Left lobe of liver (tissue), 2 donors: ENCODE data around the gene KRT75. TPM values are rescaled to one million over a fixed set of nuclear protein-coding genes. Genes with fewer than 3 reads are reported as not detected.

Source experiments
- ATAC-seq: fragments of 200-7000 bp; cut with Tn5 transposase; one replicate; pipeline ENCODE4 v1.9.1; 2020; ENCODE audit warnings: mild to moderate bottlenecking, moderate library complexity
- DNase-seq: peaks from one replicate; pipeline ENCODE4 v3.0.0-alpha.2; 2020; ENCODE audit warnings: low spot score
- total RNA-seq: library from RNA; stranded (reverse); gene quantifications from one replicate; pipeline ENCODE4 v1.2.1, GENCODE V29; 2021
- donor health status: DM: no; HTN: no; CAD: no; lungs with moderate emphysema.
- donor health status: DM: no; HTN: yes; CAD: no.

The KRT75 gene
- total RNA-seq, 1 donor from 2014 or later, result not detected

DNA sequence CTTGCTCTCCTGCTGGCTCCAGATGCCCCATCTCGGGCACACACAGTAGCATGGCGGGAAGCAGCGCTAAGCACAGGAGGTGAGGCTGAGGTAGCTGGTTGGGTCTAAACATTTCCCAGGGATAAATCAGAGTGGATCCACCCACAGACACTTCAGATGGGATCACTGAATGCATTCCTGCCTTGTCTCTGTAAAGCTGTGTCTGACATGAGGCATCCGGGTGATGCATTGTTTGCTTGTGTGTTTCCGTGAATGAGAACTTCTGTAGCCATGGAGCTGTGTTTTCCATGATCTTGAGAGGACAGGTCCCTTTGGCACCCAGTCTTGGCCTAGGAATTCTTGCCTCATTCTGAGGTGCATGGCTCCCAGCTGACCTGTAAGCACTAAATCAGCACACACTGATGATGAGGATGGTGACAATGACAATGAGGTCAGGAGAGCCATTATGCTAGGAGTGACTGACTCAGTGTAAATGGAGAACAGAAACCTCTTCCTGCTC is 6.7 kb upstream of the KRT75 start:
- DNase-seq (no peak), ATAC-seq (no peak)

DNA sequence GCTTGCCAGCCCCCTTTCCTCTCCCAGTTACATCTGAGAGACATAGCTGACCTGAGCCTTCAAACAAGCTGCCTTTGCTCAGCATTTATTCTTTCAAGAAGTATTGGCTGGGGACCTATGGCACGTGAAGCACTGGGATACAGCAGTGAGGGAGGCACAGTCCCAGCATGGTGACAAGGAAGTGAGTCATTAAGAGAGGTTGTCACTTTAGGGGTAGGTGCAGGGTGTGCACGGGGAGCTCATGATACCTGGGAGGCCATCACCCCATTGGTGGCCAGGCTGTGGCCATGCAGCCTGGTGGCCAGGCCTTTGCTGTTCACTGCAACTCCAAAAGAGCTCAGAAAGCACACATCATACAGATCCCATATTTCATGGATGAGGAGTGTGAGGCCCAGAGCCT is 5.7 kb upstream of the KRT75 start:
- DNase-seq (no peak), ATAC-seq (no peak)

- no peak for ATAC-seq
- no peak for DNase-seq
These were observed 5.2 kb upstream of the KRT75 start for GRCh38 chr12:52439420-52439819.

- DNase-seq (no peak), ATAC-seq (peak; percentile 62)
These were observed 4.4 kb upstream of the KRT75 start for GRCh38 chr12:52438305-52439301.

DNA sequence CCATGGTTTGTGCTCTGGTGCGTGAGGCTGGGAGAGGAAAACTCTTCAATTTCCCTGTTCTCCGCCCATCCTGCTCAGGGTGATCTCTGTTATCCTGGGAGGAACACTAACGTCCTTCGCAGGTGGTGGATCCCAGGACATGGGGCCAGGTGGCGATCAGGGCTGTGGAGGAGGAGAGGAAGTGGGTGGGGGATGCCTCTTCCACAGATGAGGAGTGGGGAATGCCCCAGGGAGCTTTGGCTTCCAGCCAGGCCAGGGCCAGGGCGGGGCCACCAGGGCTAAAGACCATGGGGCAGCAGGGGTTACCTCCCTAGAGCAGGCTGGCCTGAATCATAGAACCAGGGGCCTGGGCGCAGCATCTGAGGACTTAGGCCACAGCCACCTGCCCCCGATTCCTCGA is 3.3 kb upstream of the KRT75 start:
- no peak for ATAC-seq
- no peak for DNase-seq

DNA sequence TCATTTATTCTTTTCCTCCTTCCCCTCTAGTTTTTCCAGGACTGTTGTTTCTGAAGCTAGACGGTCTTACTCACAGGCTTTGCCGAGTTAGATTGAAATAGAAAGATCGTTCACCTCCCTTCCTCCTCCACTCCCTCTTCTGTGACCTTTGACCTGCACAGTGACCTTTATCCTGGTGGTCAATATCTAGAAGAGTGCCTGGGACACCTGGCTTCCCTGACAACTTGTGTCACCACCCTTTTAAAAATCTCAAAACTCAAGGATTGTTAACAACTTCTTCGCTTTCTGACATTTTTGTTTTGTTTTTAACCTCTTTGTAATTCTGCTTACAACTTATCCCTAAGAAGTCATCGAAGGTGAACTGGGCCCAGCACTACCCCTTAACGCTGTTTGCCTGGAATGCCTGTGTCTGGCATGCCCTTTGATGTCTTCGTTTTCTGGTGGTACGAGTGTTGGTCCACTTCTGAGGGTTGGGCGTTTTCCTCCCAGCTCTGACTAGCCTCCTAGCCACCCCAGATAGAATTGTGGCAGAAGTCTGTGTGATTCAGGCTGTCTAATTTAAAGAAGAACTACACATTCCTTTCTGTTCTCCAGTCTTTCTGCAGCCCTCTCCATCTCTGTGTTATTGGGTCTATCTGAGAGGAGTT is 2.8 kb upstream of the KRT75 start:
- ATAC-seq, result no peak

GRCh38 chr12:52436000-52436827 is 2.0 kb upstream of the KRT75 start:
- DNase-seq, result no peak
- no peak for ATAC-seq

More for the DNA sequence above, 2.8 kb upstream of the KRT75 start:
- DNase-seq, result no peak

DNA sequence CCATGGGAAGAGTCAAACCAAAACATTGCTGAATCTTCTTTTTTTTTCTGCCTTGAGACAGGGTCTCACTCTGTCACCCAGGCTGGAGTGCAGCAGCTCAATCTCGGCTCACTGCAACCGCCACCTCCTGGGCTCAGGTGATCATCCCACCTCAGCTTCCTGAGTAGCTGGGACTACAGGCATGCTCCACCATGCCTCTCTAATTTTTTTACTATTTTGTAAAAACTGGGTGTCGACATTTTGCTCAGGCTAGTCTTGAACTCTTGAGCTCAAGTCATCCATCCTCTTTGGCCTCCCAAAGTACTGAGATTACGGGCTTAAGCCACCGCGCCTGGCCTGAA is 1.5 kb upstream of the KRT75 start:
- DNase-seq (no peak), ATAC-seq (no peak)

DNA sequence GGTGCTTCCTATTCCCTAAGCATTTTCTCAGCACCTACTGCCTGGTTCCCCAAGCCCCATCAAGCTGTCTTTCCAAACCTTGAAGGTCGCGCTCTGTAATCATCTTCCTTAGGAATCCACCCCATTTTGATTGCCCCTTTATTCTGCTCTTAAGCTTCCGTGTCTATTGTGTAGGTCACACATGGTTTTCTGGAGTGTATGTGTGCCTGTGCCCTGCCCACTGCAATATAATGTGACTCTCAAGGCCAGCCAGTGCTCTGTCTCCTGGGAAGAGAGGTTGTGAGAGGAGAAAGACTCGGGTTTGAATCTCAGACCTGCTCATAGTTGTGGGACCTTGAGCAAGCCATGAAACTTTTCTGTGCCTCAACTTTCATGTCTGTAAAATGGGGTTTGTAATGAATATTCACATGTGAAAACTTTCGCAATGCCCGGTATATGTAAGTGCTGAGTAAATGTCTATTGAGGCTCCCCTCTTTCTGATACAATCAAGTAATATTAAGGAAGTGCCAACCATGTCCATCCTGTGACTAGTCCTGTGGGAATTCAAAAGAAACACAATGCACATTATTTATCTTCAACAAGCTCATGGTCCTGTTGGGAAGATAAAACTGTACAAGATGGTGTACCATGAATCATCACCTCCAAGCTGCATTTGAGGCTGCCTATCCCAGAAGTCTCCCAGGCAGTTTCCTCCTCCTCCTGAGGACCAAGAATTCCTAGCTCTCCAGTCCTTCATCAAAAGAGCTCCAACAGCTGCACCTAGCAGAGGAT is 774 bp upstream of the KRT75 start:
- ATAC-seq (no peak), DNase-seq (no peak)

DNA sequence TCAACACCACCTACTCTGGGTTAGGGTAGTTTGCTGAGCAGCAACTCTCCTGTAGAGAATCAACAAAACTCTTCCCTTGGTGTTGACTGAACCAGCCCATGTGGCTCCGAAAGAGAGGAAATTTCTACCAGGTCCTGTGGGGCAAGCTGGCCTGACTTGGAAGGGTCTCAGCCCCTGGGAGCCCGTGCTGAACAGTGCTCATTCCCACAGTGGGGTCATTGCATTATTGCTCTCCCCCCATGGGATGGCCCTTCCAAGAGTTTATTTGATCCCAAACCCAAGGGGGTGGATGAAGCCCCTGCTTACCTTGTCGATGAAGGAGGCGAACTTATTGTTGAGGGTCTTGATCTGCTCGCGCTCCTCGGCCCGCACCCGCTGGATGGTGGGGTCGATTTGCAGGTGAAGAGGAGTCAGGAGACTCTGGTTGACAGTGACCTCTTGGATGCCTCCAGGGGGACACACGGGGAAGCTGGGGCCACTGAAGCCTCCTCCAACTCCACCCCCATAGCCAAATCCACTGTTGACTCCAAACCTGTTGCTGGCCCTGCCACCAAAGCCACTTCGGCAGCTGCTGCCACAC is 580 bp downstream of the KRT75 start:
- DNase-seq (no peak), ATAC-seq (no peak)

GRCh38 chr12:52432559-52433207 is 1.5 kb downstream of the KRT75 start:
- ATAC-seq, result no peak
- no peak for DNase-seq

DNA sequence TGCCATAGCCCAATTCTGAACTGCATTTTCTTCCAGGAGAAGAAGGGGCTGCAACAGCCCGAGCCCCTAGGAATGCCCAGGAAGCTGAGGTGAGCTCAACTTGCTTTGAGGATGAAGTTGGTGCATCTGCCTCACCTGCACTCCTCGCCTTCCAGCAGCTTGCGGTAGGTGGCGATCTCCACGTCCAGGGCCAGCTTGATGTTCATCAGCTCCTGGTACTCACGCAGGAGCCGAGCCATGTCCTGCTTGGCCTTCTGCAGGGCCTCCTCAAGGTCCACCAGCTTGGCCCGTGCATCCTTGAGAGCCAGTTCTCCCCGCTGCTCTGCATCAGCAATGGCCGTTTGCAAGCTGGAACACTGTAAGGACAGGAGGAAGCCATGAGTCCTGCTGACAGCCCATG is 6.0 kb downstream of the KRT75 start:
- ATAC-seq (no peak), DNase-seq (no peak)

DNA sequence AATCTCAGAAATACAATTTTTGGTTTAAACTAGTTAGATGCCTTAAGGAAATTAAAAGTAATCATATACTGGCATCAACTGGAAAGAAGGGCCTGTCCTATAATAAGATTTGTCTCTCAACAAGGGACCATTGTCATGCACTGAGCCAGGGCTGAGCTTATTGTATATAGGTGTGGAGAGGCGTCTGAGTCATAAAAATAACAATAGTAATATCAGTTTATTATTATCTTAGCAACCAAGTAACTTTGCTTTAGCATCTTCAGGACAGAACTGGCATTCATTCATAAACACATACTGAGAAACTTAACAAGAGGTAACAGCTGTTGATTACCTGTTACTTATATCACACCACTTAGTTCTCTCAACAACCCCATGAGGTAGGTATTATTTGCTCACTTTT is 7.1 kb downstream of the KRT75 start:
- DNase-seq, result no peak
- no peak for ATAC-seq

- ATAC-seq (no peak), DNase-seq (no peak)
These were observed 8.1 kb downstream of the KRT75 start for GRCh38 chr12:52426034-52426433.

GRCh38 chr12:52425466-52425865 is 8.7 kb downstream of the KRT75 start:
- no peak for DNase-seq
- no peak for ATAC-seq

GRCh38 chr12:52423661-52424500 is 10.3 kb downstream of the KRT75 start:
- ATAC-seq (no peak), DNase-seq (no peak)

DNA sequence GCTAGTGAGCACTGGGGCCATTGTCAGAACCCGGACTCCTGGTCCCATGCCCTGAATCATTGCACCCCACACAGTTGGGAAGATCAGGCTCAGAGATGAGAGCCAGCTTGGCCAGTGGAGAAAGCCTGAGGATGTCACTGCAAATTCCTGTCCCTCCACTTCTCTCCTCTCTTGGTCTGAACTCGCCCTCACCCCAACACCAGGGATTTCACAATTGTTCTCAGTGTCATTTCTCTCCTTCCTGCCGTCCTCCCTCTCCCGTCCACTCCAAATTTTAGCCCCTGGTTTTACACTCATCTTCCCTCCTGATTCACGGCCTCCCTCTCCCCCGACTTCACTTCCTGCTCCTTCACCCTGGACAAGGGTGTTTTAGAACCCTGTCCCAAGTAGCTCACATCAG is 11.1 kb downstream of the KRT75 start:
- DNase-seq (no peak), ATAC-seq (no peak)

GRCh38 chr12:52419656-52420055 is 14.5 kb downstream of the KRT75 start:
- ATAC-seq (no peak), DNase-seq (no peak)
